Body of pancreas (tissue), 4 donors: ENCODE results near the gene DOCK3.
"Not testable (repeated sequence)": the region's sequence is repeated elsewhere in the genome, so short reads cannot be mapped to it uniquely, and the experiment has no call there.

Experiments
- CTCF ChIP-seq, 7 experiments: fragments of 450-650 bp in 4 of 7; fragments of 200-600 bp in 3 of 7; sonication (generic) in 3 of 7; IDR thresholded peaks; one replicate each; pipeline ENCODE4 v1.5.1; 2016 to 2019; ENCODE audit warnings: antibody characterized with exemption in 7 of 7
- POLR2A ChIP-seq, 3 donors: fragments of 450-650 bp; IDR thresholded peaks; one replicate each; pipeline ENCODE4 v1.6.1; 2016; ENCODE audit warnings: antibody characterized with exemption in 3 of 3, mild to moderate bottlenecking in 2 of 3

- not testable (repeated sequence) for TF ChIP-seq CTCF, POLR2A (IDR thresholded peaks at IDR 0.05)
These were observed 13.9 kb downstream of the DOCK3 start for GRCh38 chr3:50688602-50689001.
